Activated CD8-positive, alpha-beta T cell treated with anti-CD3 and anti-CD28 coated beads, Interleukin-2, amount 10 ng/mL, durations not matched to agents 7 days and 5 days (primary cell): Measurements from ENCODE around the gene UPP2. TPM values are rescaled to one million over a fixed set of nuclear protein-coding genes. Genes with fewer than 3 reads are reported as not detected.

Source experiments
- ATAC-seq: fragments of 150-1000 bp; cut with Tn5 transposase; one replicate; pipeline ENCODE4 v1.10.0; 2021; ENCODE audit warnings: moderate library complexity
- CTCF ChIA-PET: fragments of 350-600 bp; sonication (Branson Sonifier 250); formaldehyde crosslinking; loops from one replicate; lab custom pipeline; 2021; ENCODE audit warnings: antibody characterized with exemption; lab: Charles Lee
- POLR2A ChIA-PET: fragments of 350-600 bp; sonication (Branson Sonifier 250); formaldehyde crosslinking; loops from one replicate; lab custom pipeline; 2021; ENCODE audit warnings: antibody characterized with exemption; lab: Charles Lee
- DNase-seq: peaks from one replicate; pipeline ENCODE4 v3.0.0-alpha.2; 2020
- H3K27ac Mint-ChIP-seq: one replicate; pipeline ENCODE4 v1.8.0; 2021; ENCODE audit warnings: mild to moderate bottlenecking, mixed read lengths
- H3K27me3 Mint-ChIP-seq: one replicate; pipeline ENCODE4 v1.8.0; 2021; ENCODE audit warnings: low read depth, mixed read lengths
- H3K36me3 Mint-ChIP-seq: one replicate; pipeline ENCODE4 v1.8.0; 2021; ENCODE audit warnings: low read depth, mixed read lengths
- H3K4me1 Mint-ChIP-seq: one replicate; pipeline ENCODE4 v1.8.0; 2021; ENCODE audit warnings: low read depth, mixed read lengths
- H3K4me3 Mint-ChIP-seq: one replicate; pipeline ENCODE4 v1.8.0; 2021; ENCODE audit warnings: mild to moderate bottlenecking, mixed read lengths
- H3K9me3 Mint-ChIP-seq: one replicate; pipeline ENCODE4 v1.8.0; 2022; ENCODE audit warnings: mixed read lengths; ENCODE audit not compliant: insufficient read depth
- total RNA-seq, 2 experiments: library from RNA; stranded (reverse); gene quantifications; one replicate each; pipeline ENCODE4 v1.2.3, GENCODE V29; 2021

Gene UPP2
- total RNA-seq = not detected

DNA sequence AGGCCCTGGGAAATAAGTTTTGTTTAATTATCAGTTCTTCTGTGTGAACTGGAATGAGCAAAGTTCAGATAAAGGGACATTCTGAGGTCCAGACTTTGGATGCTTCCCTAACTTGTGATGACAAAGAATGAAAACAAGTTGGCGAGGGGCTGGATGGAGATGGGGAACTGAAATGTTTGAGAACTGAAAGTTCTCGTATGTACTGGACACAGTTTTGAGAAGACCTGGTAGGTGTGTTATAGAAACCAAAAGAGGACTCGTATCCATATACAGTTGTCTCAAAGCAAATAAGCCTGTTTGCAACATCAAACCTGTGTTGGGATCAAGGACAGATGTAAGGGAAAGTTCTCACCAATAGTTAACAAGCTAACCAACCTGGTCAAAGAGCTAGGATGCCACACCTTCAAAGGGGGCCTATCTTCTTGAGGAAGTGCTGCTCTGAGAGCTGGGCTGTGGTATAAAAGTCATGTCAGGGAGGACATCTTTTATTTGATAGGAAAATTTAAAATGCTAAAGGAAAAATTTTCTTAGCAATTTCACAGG is at the start of gene UPP2:
Gene UPP2, plus strand, starts transcription at position 493 of the 543 bp plus-strand sequence. CDS start 188 bp downstream, outside the sequence.
- Mint-ChIP-seq H3K9me3 (no peaks in the 10 kb centered on the region), H3K4me3 (no peak within 1 kb of the TSS), H3K27ac (no peak within 1 kb of the TSS), H3K36me3 (no peaks in the 10 kb centered on the region), H3K4me1 (no peaks in the 10 kb centered on the region), H3K27me3 (no peaks in the 10 kb centered on the region)
- ChIA-PET POLR2A (no interaction called here), CTCF (no interaction called here)
- ATAC-seq (no peak), DNase-seq (no peak)

DNA sequence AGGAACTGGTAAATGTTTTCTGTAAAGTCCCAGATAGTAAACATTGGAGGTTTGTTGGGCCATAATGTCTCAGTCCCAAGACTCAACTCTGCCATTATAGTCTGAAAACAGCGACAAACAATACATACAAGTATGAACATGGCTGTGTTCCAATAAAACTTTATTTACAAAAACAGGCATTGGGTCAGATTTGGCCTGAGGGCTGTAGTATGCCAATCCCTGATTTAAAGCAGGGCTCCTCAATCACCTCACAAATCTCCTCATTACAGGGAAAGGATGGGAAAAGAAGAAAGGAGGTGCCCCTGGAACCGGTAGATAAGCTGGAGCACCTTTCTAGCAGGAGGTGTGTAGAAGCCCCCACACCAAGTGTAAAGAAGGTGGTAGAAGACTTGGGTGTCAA is 48.9 kb upstream of the UPP2 start:
- POLR2A ChIA-PET = no interaction called here
- CTCF ChIA-PET = no interaction called here
- H3K9me3 Mint-ChIP-seq = no peaks in the 10 kb centered on the region
- no peak overlapping the region for H3K27ac Mint-ChIP-seq
- no peak overlapping the region for H3K4me3 Mint-ChIP-seq
- no peak for DNase-seq
- no peaks in the 10 kb centered on the region for H3K4me1 Mint-ChIP-seq
- H3K27me3 Mint-ChIP-seq = peaks cover 7% of the 10 kb centered on the region
- ATAC-seq = no peak
- H3K36me3 Mint-ChIP-seq = no peaks in the 10 kb centered on the region

DNA sequence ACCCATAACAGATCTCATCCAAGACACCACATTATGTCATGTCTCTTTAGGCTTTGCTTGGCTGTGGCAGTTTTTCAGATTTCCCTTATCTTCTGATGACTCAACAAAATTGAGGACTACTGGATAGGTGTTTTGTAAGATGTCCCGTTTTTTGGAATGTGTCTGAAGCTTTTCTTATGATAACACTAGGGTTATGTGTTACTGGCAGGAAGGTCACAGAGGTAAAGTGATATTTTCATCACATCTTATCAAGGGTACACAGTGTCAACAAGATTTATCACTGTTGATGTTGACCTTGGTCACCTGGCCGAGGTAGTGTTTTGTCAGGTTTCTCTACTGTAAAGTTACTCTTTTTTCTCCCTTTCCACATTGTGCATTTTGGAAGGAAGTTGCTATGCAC is 44.8 kb upstream of the UPP2 start:
- Mint-ChIP-seq H3K4me1 (no peaks in the 10 kb centered on the region), H3K9me3 (no peaks in the 10 kb centered on the region), H3K27ac (no peak overlapping the region), H3K36me3 (no peaks in the 10 kb centered on the region), H3K27me3 (peaks cover 4% of the 10 kb centered on the region), H3K4me3 (no peak overlapping the region)
- no peak for DNase-seq
- POLR2A ChIA-PET = no interaction called here
- CTCF ChIA-PET = no interaction called here
- no peak for ATAC-seq

DNA sequence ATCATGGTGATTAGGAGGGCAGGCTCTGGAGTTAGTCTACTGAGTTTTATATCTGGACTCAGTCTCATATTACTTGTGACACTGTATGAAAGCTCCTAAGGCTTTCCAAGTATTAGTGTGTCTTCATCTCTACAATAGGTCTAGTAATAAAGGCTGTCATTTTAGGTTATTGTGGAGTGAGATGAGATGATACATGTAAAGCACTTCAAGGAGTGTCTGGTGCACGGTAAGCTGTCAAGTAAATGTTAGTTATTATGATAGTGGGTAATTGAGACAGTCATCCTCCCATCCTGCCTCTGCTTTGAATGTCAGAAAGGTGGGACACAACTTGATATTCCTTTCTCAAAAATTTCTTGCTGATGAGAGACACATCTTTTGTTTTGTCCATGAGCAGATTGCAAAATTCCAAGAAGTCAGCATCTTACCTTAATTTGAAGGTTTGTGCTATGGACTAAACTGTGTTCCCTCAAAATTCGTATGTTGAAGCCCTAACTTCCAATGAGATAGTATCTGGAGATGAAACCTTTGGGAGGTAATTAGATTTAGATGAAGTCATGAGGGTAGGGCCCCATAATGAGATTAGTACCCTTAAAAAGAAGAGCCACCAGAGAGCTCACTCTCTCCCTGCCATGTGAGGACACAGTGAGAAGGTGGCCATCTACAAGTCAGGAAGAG is 41.4 kb upstream of the UPP2 start:
- no peaks in the 10 kb centered on the region for H3K36me3 Mint-ChIP-seq
- no peak overlapping the region for H3K4me3 Mint-ChIP-seq
- no peak overlapping the region for H3K27ac Mint-ChIP-seq
- no peaks in the 10 kb centered on the region for H3K9me3 Mint-ChIP-seq
- H3K4me1 Mint-ChIP-seq = no peaks in the 10 kb centered on the region
- POLR2A ChIA-PET = interaction anchor here (1.2 kb wide), 1 partner anchor 10 kb away, joined by 4 read pairs; no protein-coding TSS in a partner anchor
- peaks cover 7% of the 10 kb centered on the region for H3K27me3 Mint-ChIP-seq
- no peak for DNase-seq
- no peak for ATAC-seq
- CTCF ChIA-PET = no interaction called here

DNA sequence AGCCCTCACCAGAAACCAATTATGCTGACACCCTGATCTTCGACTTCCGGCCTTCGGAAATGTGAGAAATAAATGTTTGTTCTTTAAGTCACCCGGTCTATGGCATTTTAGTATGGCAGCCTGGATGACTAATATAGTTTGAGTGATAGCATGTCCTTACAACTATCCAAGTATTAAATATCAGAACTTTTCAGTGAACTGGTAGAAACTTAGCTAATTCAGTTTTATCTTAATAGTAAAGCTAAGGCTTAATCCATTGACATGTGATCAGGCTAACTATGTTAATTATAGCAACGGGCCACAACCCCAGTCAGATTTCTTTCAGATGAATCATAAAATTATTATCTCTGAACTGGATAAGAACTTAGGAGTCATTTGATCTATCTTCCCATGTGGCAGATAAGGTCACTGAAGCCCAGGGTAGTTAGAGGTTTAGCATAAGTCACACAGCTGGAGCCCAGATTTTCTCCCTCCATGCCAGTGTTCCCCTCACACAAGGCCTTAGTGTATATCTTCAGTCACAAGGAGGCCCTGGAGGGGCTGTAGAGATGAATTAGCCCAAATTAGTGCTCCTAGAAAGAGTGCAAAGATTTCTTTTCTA is 40.7 kb upstream of the UPP2 start:
- Mint-ChIP-seq H3K27ac (no peak overlapping the region), H3K4me3 (no peak overlapping the region), H3K36me3 (no peaks in the 10 kb centered on the region), H3K4me1 (no peaks in the 10 kb centered on the region), H3K27me3 (peaks cover 7% of the 10 kb centered on the region), H3K9me3 (no peaks in the 10 kb centered on the region)
- DNase-seq (no peak), ATAC-seq (no peak)
- ChIA-PET CTCF (no interaction called here), POLR2A (interaction anchor here (1.2 kb wide), 1 partner anchor 10 kb away, joined by 4 read pairs; no protein-coding TSS in a partner anchor)

DNA sequence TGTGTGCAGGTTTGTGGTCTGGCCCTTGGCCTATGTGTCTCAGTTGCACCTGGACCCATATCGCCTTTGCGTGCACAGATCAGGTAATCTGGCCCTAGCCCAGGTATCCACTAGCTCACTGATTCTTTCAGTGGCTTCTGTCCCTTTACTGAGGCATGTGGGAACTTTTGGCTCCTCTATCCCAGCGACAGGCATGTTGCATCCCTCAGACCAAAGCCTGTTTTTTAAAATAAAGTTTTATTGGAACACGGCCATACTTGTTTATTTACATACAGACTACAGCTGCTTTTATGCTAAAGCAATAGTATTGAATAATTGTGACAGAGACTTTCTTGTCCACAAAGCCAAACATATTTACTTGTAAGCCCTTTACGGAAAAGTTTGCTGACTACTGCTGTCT is 39.9 kb upstream of the UPP2 start:
- H3K27ac Mint-ChIP-seq = no peak overlapping the region
- no peaks in the 10 kb centered on the region for H3K36me3 Mint-ChIP-seq
- ATAC-seq (no peak), DNase-seq (no peak)
- ChIA-PET POLR2A (no interaction called here), CTCF (no interaction called here)
- no peaks in the 10 kb centered on the region for H3K9me3 Mint-ChIP-seq
- peaks cover 3% of the 10 kb centered on the region for H3K27me3 Mint-ChIP-seq
- H3K4me1 Mint-ChIP-seq = no peaks in the 10 kb centered on the region
- H3K4me3 Mint-ChIP-seq = no peak overlapping the region

DNA sequence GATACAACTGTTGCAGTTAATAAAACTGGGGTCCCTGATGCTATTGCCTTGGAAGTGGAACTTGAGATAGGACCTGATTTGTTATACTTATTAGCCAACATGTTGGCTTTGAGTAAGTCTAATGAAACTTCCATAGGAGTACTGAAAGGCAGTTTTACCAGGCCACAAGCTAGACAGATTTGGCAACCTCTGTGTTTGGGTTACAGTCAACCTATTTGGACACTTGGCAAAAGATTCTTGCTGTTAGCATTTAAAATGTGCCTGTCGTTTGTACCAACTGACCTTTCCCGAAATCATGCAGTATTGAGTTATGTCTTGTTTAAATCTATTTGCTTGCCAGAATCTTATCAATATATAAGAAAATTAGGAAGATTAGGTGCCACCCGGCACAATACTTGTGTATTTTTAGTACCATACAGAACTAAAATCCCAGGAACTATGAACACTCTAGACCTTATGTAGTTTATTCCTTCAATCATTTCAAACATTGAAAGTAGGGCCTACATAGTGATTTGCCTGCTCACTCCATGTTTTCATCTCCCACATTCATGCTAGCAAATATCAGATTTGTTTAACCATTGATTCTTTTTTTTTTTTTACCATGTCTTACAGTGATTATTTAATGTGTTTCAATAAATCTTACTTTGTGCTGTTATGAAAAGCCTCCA is 35.5 kb upstream of the UPP2 start:
- DNase-seq = no peak
- Mint-ChIP-seq H3K36me3 (no peaks in the 10 kb centered on the region), H3K27ac (no peak overlapping the region), H3K4me3 (no peak overlapping the region), H3K27me3 (peaks cover 3% of the 10 kb centered on the region), H3K4me1 (no peaks in the 10 kb centered on the region), H3K9me3 (no peaks in the 10 kb centered on the region)
- no peak for ATAC-seq
- CTCF ChIA-PET = no interaction called here
- POLR2A ChIA-PET = no interaction called here

DNA sequence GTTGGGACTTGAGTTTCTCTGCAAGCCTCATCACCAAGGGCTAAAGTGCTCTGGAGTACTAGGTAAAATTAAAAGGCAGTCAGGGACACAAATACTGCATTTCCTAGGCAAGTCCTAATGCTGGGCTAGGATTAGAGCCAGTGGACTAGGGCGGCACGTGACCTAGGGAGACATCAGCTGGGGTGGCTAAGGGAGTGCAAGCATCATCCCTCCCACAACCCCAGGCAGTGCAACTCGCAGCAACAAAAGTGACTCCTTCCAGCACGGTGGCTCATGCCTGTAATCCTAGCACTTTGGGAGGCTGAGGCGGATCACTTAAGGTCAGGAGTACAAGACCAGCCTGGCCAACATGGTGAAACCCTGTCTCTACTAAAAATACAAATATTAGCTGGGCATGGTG is 30.7 kb upstream of the UPP2 start:
- POLR2A ChIA-PET = interaction anchor here (1.2 kb wide), 1 partner anchor 1099 kb away, joined by 3 read pairs; no protein-coding TSS in a partner anchor
- no peak for DNase-seq
- Mint-ChIP-seq H3K27ac (no peak overlapping the region), H3K4me1 (no peaks in the 10 kb centered on the region), H3K36me3 (no peaks in the 10 kb centered on the region), H3K27me3 (peaks cover 5% of the 10 kb centered on the region), H3K9me3 (no peaks in the 10 kb centered on the region), H3K4me3 (no peak overlapping the region)
- no peak for ATAC-seq
- CTCF ChIA-PET = no interaction called here

DNA sequence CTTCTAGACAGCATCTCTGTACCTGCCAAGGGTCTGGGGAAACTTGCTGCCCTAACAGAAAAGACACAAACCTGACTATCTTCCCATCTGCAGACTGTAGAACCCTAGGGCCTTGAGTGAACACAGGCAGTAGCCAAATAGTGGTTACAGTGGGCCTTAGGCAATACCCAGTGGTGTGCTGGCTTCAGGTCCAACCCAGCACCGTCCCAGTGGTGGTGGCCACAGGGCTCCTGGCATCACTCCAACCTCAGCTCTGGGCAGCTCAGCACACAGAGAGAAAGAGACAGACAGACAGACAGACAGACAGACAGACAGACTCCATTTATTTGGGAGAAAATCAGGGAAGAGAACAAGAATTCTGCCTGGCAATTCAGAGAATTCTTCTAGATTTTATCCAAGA is 29.3 kb upstream of the UPP2 start:
- ATAC-seq = no peak
- H3K36me3 Mint-ChIP-seq = no peaks in the 10 kb centered on the region
- no peaks in the 10 kb centered on the region for H3K9me3 Mint-ChIP-seq
- peaks cover 8% of the 10 kb centered on the region for H3K27me3 Mint-ChIP-seq
- DNase-seq = no peak
- H3K27ac Mint-ChIP-seq = no peak overlapping the region
- H3K4me1 Mint-ChIP-seq = no peaks in the 10 kb centered on the region
- no peak overlapping the region for H3K4me3 Mint-ChIP-seq
- CTCF ChIA-PET = no interaction called here
- POLR2A ChIA-PET = interaction anchor here (1.2 kb wide), 1 partner anchor 1098 kb away, joined by 3 read pairs; no protein-coding TSS in a partner anchor

DNA sequence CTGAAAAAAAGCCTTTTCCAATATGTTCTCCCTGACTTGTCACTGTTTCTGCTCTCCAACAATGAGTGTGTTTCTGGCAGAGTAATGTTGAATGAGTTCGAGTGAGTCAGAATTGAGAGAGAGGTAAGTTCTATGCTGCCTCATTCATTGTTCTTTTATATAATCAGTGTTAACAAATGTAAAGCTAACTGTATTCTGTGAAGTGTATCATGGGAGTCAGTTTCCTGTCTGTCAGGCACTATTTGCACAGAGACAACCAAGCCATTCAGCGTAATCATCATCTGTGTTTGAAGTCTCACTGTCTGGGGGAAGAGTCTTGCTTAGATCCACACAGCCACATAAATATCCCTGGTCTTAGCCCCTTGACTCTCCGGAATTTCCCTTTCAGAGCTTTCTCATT is 22.0 kb upstream of the UPP2 start:
- peaks cover 3% of the 10 kb centered on the region for H3K27me3 Mint-ChIP-seq
- H3K36me3 Mint-ChIP-seq = no peaks in the 10 kb centered on the region
- ChIA-PET CTCF (no interaction called here), POLR2A (no interaction called here)
- no peak for DNase-seq
- H3K9me3 Mint-ChIP-seq = no peaks in the 10 kb centered on the region
- no peak overlapping the region for H3K4me3 Mint-ChIP-seq
- H3K4me1 Mint-ChIP-seq = no peaks in the 10 kb centered on the region
- H3K27ac Mint-ChIP-seq = no peak overlapping the region
- no peak for ATAC-seq

DNA sequence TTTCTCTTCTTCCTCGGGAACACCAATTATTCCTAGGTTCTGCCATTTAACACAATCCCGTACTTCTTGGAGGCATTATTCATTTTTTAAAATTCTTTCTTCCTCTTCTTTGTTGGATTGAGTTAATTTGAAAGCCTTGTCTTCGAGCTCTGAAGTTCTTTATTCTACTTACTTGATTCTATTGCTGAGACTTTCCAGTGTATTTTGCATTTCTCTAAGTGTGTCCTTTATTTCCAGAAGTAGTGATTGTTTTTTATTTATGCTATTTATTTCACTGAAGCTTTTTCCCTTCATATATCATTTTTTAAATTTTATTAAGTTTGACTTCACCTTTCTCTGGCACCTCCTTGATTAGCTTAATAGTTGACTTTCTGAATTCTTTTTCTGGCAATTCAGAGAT is 13.6 kb upstream of the UPP2 start:
- no peaks in the 10 kb centered on the region for H3K36me3 Mint-ChIP-seq
- no peak for ATAC-seq
- H3K4me3 Mint-ChIP-seq = no peak overlapping the region
- CTCF ChIA-PET = no interaction called here
- no peaks in the 10 kb centered on the region for H3K4me1 Mint-ChIP-seq
- DNase-seq = no peak
- POLR2A ChIA-PET = no interaction called here
- H3K27me3 Mint-ChIP-seq = peaks cover 5% of the 10 kb centered on the region
- H3K9me3 Mint-ChIP-seq = no peaks in the 10 kb centered on the region
- no peak overlapping the region for H3K27ac Mint-ChIP-seq

DNA sequence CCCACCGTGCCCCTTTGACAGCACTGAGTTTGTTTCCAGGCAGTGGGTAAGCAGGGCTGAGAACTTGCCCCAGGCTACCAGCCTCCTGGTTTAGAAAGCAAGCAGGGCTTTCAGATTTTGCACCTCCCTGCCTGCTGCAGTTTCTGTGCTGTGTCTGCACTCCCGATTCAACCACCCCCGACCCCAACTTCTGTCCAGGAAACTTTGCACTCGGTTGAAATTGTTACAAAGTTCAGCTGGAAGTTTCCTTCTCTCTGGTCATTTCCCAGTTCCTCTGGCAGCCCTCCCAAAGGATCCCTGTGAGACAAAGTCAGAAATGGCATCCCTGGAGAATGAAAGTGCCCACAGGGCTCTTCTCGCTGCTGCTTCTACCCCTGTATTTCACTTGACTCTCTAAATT is 12.4 kb upstream of the UPP2 start:
- ChIA-PET POLR2A (no interaction called here), CTCF (no interaction called here)
- no peaks in the 10 kb centered on the region for H3K36me3 Mint-ChIP-seq
- no peak overlapping the region for H3K4me3 Mint-ChIP-seq
- no peak overlapping the region for H3K27ac Mint-ChIP-seq
- peaks cover 5% of the 10 kb centered on the region for H3K27me3 Mint-ChIP-seq
- ATAC-seq = no peak
- H3K9me3 Mint-ChIP-seq = no peaks in the 10 kb centered on the region
- no peak for DNase-seq
- H3K4me1 Mint-ChIP-seq = no peaks in the 10 kb centered on the region
